Muscle layer of colon (tissue), 2 donors: ENCODE data around the gene KCNJ6.
"Not testable (repeated sequence)": the region's sequence is repeated elsewhere in the genome, so short reads cannot be mapped to it uniquely, and the experiment has no call there.

Source experiments
- H3K27ac ChIP-seq: one replicate; pipeline ENCODE4 v1.7.0; 2013; ENCODE audit warnings: low read depth, mild to moderate bottlenecking, low read length, moderate library complexity
- H3K27me3 ChIP-seq, 2 donors: one replicate each; pipeline ENCODE4 v1.7.0; 2013; ENCODE audit warnings: low read length in 2 of 2, mild to moderate bottlenecking in 2 of 2; ENCODE audit not compliant: insufficient read depth in 2 of 2, control insufficient read depth in 1 of 2
- H3K36me3 ChIP-seq: one replicate; pipeline ENCODE4 v1.7.0; 2013; ENCODE audit warnings: mild to moderate bottlenecking, low read length; ENCODE audit not compliant: insufficient read depth
- H3K4me1 ChIP-seq: one replicate; pipeline ENCODE4 v1.7.0; 2013; ENCODE audit warnings: mild to moderate bottlenecking, low read length; ENCODE audit not compliant: insufficient read depth
- H3K4me3 ChIP-seq, 2 donors: one replicate each; pipeline ENCODE4 v1.7.0; 2013; ENCODE audit warnings: low read length in 2 of 2, low read depth in 1 of 2, mild to moderate bottlenecking in 1 of 2, moderate library complexity in 1 of 2
- H3K9ac ChIP-seq: one replicate; pipeline ENCODE4 v1.7.0; 2013; ENCODE audit warnings: low read length
- H3K9me3 ChIP-seq: one replicate; pipeline ENCODE4 v1.7.0; 2013; ENCODE audit warnings: mild to moderate bottlenecking, low read length
- donor health status: abdominal sarcoma.
- donor health status: Adenocarcinoma of cecum.

Gene KCNJ6

GRCh38 chr21:37765221-37765900, 150.9 kb downstream of the KCNJ6 start:
- Histone ChIP-seq H3K27me3 (no peaks in the 10 kb centered on the region), H3K4me1 (no peaks in the 10 kb centered on the region), H3K27ac (no peak overlapping the region), H3K9me3 (no peaks in the 10 kb centered on the region), H3K9ac (no peak overlapping the region), H3K36me3 (no peaks in the 10 kb centered on the region), H3K4me3 (no peak overlapping the region)

- H3K4me1 ChIP-seq = no peaks in the 10 kb centered on the region
- H3K9ac ChIP-seq = no peak overlapping the region
- H3K9me3 ChIP-seq = no peaks in the 10 kb centered on the region
- H3K27me3 ChIP-seq = no peaks in the 10 kb centered on the region
- no peak overlapping the region for H3K27ac ChIP-seq
- H3K4me3 ChIP-seq = no peak overlapping the region
- H3K36me3 ChIP-seq = no peaks in the 10 kb centered on the region
Measured at GRCh38 chr21:37764691-37765090, 151.6 kb downstream of the KCNJ6 start.

- Histone ChIP-seq H3K27me3 (no peaks in the 10 kb centered on the region), H3K4me3 (no peak overlapping the region), H3K27ac (no peak overlapping the region), H3K4me1 (no peaks in the 10 kb centered on the region), H3K9ac (no peak overlapping the region), H3K36me3 (no peaks in the 10 kb centered on the region), H3K9me3 (no peaks in the 10 kb centered on the region)
Measured at GRCh38 chr21:37763298-37763697, 153.0 kb downstream of the KCNJ6 start.

GRCh38 chr21:37762606-37763005, 153.7 kb downstream of the KCNJ6 start:
- H3K36me3 ChIP-seq = no peaks in the 10 kb centered on the region
- H3K4me1 ChIP-seq = no peaks in the 10 kb centered on the region
- no peak overlapping the region for H3K9ac ChIP-seq
- H3K9me3 ChIP-seq = no peaks in the 10 kb centered on the region
- no peak overlapping the region for H3K27ac ChIP-seq
- H3K4me3 ChIP-seq = no peak overlapping the region
- no peaks in the 10 kb centered on the region for H3K27me3 ChIP-seq

GRCh38 chr21:37761406-37761805, 154.9 kb downstream of the KCNJ6 start:
- not testable (repeated sequence) for H3K27ac ChIP-seq, H3K4me3 ChIP-seq, H3K4me1 ChIP-seq, H3K36me3 ChIP-seq, H3K9ac ChIP-seq, H3K9me3 ChIP-seq, H3K27me3 ChIP-seq

GRCh38 chr21:37759777-37760176, 156.5 kb downstream of the KCNJ6 start:
- H3K27me3 ChIP-seq = no peaks in the 10 kb centered on the region
- no peak overlapping the region for H3K4me3 ChIP-seq
- H3K9me3 ChIP-seq = no peaks in the 10 kb centered on the region
- no peaks in the 10 kb centered on the region for H3K36me3 ChIP-seq
- H3K9ac ChIP-seq = no peak overlapping the region
- no peaks in the 10 kb centered on the region for H3K4me1 ChIP-seq
- H3K27ac ChIP-seq = no peak overlapping the region

GRCh38 chr21:37758982-37759381, 157.3 kb downstream of the KCNJ6 start:
- no peaks in the 10 kb centered on the region for H3K36me3 ChIP-seq
- H3K4me3 ChIP-seq = no peak overlapping the region
- H3K4me1 ChIP-seq = no peaks in the 10 kb centered on the region
- no peak overlapping the region for H3K27ac ChIP-seq
- H3K9ac ChIP-seq = no peak overlapping the region
- H3K27me3 ChIP-seq = no peaks in the 10 kb centered on the region
- no peaks in the 10 kb centered on the region for H3K9me3 ChIP-seq

GRCh38 chr21:37757606-37758376, 158.5 kb downstream of the KCNJ6 start:
- Histone ChIP-seq H3K9ac (no peak overlapping the region), H3K4me1 (no peaks in the 10 kb centered on the region), H3K27me3 (no peaks in the 10 kb centered on the region), H3K9me3 (no peaks in the 10 kb centered on the region), H3K4me3 (no peak overlapping the region), H3K27ac (no peak overlapping the region), H3K36me3 (no peaks in the 10 kb centered on the region)

GRCh38 chr21:37753122-37753599, 163.1 kb downstream of the KCNJ6 start:
- Histone ChIP-seq H3K9me3 (no peaks in the 10 kb centered on the region), H3K4me1 (no peaks in the 10 kb centered on the region), H3K27ac (no peak overlapping the region), H3K9ac (no peak overlapping the region), H3K4me3 (no peak overlapping the region), H3K27me3 (no peaks in the 10 kb centered on the region), H3K36me3 (no peaks in the 10 kb centered on the region)

GRCh38 chr21:37751268-37751975, 164.8 kb downstream of the KCNJ6 start:
- Histone ChIP-seq H3K36me3 (no peaks in the 10 kb centered on the region), H3K9me3 (no peaks in the 10 kb centered on the region), H3K9ac (no peak overlapping the region), H3K4me1 (no peaks in the 10 kb centered on the region), H3K4me3 (no peak overlapping the region), H3K27me3 (no peaks in the 10 kb centered on the region), H3K27ac (no peak overlapping the region)

GRCh38 chr21:37749132-37749531, 167.1 kb downstream of the KCNJ6 start:
- Histone ChIP-seq H3K27me3 (no peaks in the 10 kb centered on the region), H3K4me1 (no peaks in the 10 kb centered on the region), H3K27ac (no peak overlapping the region), H3K9ac (no peak overlapping the region), H3K9me3 (no peaks in the 10 kb centered on the region), H3K36me3 (no peaks in the 10 kb centered on the region), H3K4me3 (no peak overlapping the region)
